Suprapubic skin (tissue), 3 donors: ENCODE results near the gene CEACAM6.
"Not testable (repeated sequence)": the region's sequence is repeated elsewhere in the genome, so short reads cannot be mapped to it uniquely, and the experiment has no call there.

ENCODE experiments used
- POLR2A ChIP-seq, 2 donors: fragments of 450-650 bp; IDR thresholded peaks; one replicate each; pipeline ENCODE4 v1.6.1; 2017; ENCODE audit warnings: antibody characterized with exemption in 2 of 2, mild to moderate bottlenecking in 2 of 2, moderate library complexity in 2 of 2
- TF ChIP-seq, protein P1 (sequence below), 2 donors: fragments of 200-600 bp in 1 of 2; fragments of 450-650 bp in 1 of 2; sonication (generic) in 1 of 2; IDR thresholded peaks; one replicate each; pipeline ENCODE4 v1.5.1; 2016 to 2019; ENCODE audit warnings: antibody characterized with exemption in 2 of 2, mild to moderate bottlenecking in 1 of 2, moderate library complexity in 1 of 2

DNA sequence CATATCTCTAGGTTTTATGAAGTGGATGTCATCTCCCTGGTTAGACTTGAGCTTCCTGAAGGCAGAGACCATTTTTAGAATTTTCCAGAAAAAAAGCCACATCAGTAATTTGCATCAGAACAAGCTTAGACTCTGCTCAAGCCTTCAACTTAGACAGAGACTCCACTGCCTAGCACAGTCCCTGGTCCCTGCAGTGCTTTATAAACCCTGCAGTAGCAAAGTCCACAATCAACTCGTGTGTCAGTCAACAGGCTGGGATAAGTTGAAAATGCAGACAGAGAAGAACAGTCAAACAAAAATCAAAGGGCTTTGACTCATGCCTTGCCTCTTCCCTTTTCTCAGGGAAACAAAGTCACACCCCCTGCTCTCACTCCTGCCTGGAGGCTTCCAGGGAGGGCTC, 33.2 kb downstream of the CEACAM6 start:
- TF ChIP-seq POLR2A (IDR thresholded peaks at IDR 0.05): not testable (repeated sequence)
- TF ChIP-seq, protein P1, sequence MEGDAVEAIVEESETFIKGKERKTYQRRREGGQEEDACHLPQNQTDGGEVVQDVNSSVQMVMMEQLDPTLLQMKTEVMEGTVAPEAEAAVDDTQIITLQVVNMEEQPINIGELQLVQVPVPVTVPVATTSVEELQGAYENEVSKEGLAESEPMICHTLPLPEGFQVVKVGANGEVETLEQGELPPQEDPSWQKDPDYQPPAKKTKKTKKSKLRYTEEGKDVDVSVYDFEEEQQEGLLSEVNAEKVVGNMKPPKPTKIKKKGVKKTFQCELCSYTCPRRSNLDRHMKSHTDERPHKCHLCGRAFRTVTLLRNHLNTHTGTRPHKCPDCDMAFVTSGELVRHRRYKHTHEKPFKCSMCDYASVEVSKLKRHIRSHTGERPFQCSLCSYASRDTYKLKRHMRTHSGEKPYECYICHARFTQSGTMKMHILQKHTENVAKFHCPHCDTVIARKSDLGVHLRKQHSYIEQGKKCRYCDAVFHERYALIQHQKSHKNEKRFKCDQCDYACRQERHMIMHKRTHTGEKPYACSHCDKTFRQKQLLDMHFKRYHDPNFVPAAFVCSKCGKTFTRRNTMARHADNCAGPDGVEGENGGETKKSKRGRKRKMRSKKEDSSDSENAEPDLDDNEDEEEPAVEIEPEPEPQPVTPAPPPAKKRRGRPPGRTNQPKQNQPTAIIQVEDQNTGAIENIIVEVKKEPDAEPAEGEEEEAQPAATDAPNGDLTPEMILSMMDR (IDR thresholded peaks at IDR 0.05): not testable (repeated sequence)
